ENCODE measurements around the gene SNX22. TPM values are rescaled to one million over a fixed set of nuclear protein-coding genes. Genes with fewer than 3 reads are reported as not detected.

SNX22 gene
- total and polyA plus RNA-seq, 2 of the 8 experiments (the other 6 are each of a cell fraction or from before 2014, with no cell fraction given): 4.9 TPM

- peaks cover 3% of the 10 kb centered on the region; the same call in 1 of the 2 replicates for H3K23me2 ChIP-seq (ENCODE audit: low read depth, low read length)
- H3K79me1 ChIP-seq (ENCODE audit: low read depth, low read length): no peaks in the 10 kb centered on the region
- H3K14ac ChIP-seq (ENCODE audit: insufficient read length): no peak overlapping the region
- ChIA-PET CTCF (ENCODE audit: partially characterized antibody) (interaction anchor here (3.3 kb wide), 1 partner anchor 10 kb away, joined by 23 read pairs; the partner anchor contains the start of gene SNX22), POLR2A (ENCODE audit: partially characterized antibody) (interaction anchor here (0.7 to 3.5 kb wide), 4 partner anchors 9 to 225 kb away, joined by 3 to 34 read pairs (median 5); partner anchors contain the start of genes PCLAF and TRIP4)
- no peaks in the 10 kb centered on the region for H3K27me3 ChIP-seq (replicated peaks in 1 of 4; ENCODE audit: control insufficient read depth in 3 of 4, extremely low read depth in 1 of 4, insufficient read depth in 3 of 4, low read length in 3 of 4)
- H3K56ac ChIP-seq (replicated peaks; ENCODE audit: insufficient read length, low read depth, low read length): peak overlapping the region; percentile 54
- H4K5ac ChIP-seq (ENCODE audit: insufficient read length, low read depth, low read length): peak overlapping the region; percentile 84
- DNase-seq (ENCODE audit: low read depth in 1 of 2, low spot score in 2 of 2) (no peak), FAIRE-seq (no peak)
- no peak overlapping the region for H2BK15ac ChIP-seq (ENCODE audit: low read length)
- peaks cover 0 to 13% (median 5%) of the 10 kb centered on the region in 4 experiments for H3K4me1 ChIP-seq (replicated peaks in 1 of 4; ENCODE audit: control insufficient read depth in 3 of 4, insufficient read depth in 4 of 4, low read length in 3 of 4)
- no peak overlapping the region for H2BK12ac ChIP-seq (ENCODE audit: low read depth, low read length)
- H3K4me2 ChIP-seq (ENCODE audit: insufficient read depth in 1 of 2, low read depth in 2 of 2, low read length in 2 of 2): peak overlapping the region; percentile 74 to 81
- H2AFZ ChIP-seq (ENCODE audit: low read length): no peak overlapping the region
- H3K4ac ChIP-seq (replicated peaks; ENCODE audit: insufficient read length, low read depth, low read length): no peak overlapping the region
- no peak overlapping the region for H2BK120ac ChIP-seq (replicated peaks; ENCODE audit: low read depth, low read length)
- peak overlapping the region; percentile 80 to 88 (median 83) for H3K4me3 ChIP-seq (ENCODE audit: extremely low read depth in 1 of 4, insufficient read depth in 2 of 4, low read depth in 3 of 4, low read length in 4 of 4)
- peaks cover 0 to 9% of the 10 kb centered on the region in 2 experiments for H4K20me1 ChIP-seq (replicated peaks in 1 of 2; ENCODE audit: control insufficient read depth in 1 of 2, insufficient read depth in 2 of 2, low read length in 2 of 2)
- TF ChIP-seq MAX (IDR thresholded peaks at IDR 0.05): peak; percentile 50
- TF ChIP-seq NANOG (IDR thresholded peaks at IDR 0.05; ENCODE audit: insufficient read depth, low read depth, low read length, poor library complexity, severe bottlenecking): no peak
- peak overlapping the region; percentile 79; the same call in 1 of the 2 replicates for H2BK5ac ChIP-seq (ENCODE audit: low read depth, low read length)
- H3K18ac ChIP-seq (ENCODE audit: extremely low read depth, low read length): peak overlapping the region; percentile 92
- H3K23ac ChIP-seq (ENCODE audit: insufficient read length): no peak overlapping the region
- H3K27ac ChIP-seq (ENCODE audit: low read depth, low read length): peak overlapping the region; percentile 77
- H3K36me3 ChIP-seq (ENCODE audit: control insufficient read depth in 2 of 4, insufficient read depth in 4 of 4, low read length in 3 of 4): peaks cover 20 to 33% (median 29%) of the 10 kb centered on the region in 4 experiments
- no peaks in the 10 kb centered on the region for H3K9me3 ChIP-seq (ENCODE audit: insufficient read depth in 2 of 2, low read depth in 1 of 2, low read length in 1 of 2)
- 7% methylated on average over 10 of the region's 21 CpGs; no CpG with 5 or more reads in 1 of the 2 experiments for WGBS, 2 experiments (ENCODE audit: extremely low coverage in 1 of 2, insufficient coverage in 1 of 2, insufficient read length in 1 of 2, insufficient replicate concordance in 2 of 2, low coverage in 1 of 2, low lambda C conversion rate in 2 of 2, missing lambda C conversion rate in 1 of 2)
- H2BK20ac ChIP-seq (ENCODE audit: low read length): no peak overlapping the region
- peak overlapping the region; percentile 72 to 96 (median 76) for H3K9ac ChIP-seq (replicated peaks in 1 of 4; ENCODE audit: extremely low read depth in 1 of 4, low read depth in 3 of 4, low read length in 3 of 4)
- H2AK5ac ChIP-seq (ENCODE audit: low read depth, low read length): no peak overlapping the region
- peaks cover 0 to 9% of the 10 kb centered on the region in 2 experiments; a peak in 2 of 4 replicates for H3K79me2 ChIP-seq (ENCODE audit: control insufficient read depth in 1 of 2, insufficient read depth in 2 of 2, low read length in 2 of 2)
- H4K91ac ChIP-seq (replicated peaks; ENCODE audit: insufficient read length, low read length): peak overlapping the region; percentile 86
- H4K8ac ChIP-seq (ENCODE audit: extremely low read depth, insufficient read depth, low read length): peak overlapping the region; percentile 85
Measured at GRCh38 chr15:64162478-64162868, 10.9 kb downstream of the SNX22 start.
